Breast epithelium (tissue), 3 donors: ENCODE data around the gene TIMM44.

Experiments used
- CTCF ChIP-seq, 3 donors: fragments of 450-650 bp; IDR thresholded peaks; one replicate each; pipeline ENCODE4 v1.5.1; 2016 to 2017; ENCODE audit warnings: antibody characterized with exemption in 3 of 3, mild to moderate bottlenecking in 3 of 3, moderate library complexity in 3 of 3
- POLR2A ChIP-seq: fragments of 450-650 bp; IDR thresholded peaks from one replicate; pipeline ENCODE4 v1.6.1; 2016; ENCODE audit warnings: antibody characterized with exemption, mild to moderate bottlenecking, moderate library complexity

GRCh38 chr19:7883105-7883504, 60.4 kb downstream of the TIMM44 start:
- no peak for TF ChIP-seq POLR2A
- no peak for TF ChIP-seq CTCF (IDR thresholded peaks at IDR 0.05)
